Measurements from ENCODE around the gene NEGR1. TPM values are rescaled to one million over a fixed set of nuclear protein-coding genes. Genes with fewer than 3 reads are reported as not detected.

The NEGR1 gene
- total RNA-seq, 4 donors from 2014 or later: 1.6 to 4.7 (median 2.3) TPM

- no peak for TF ChIP-seq POLR2A (IDR thresholded peaks at IDR 0.05)
- TF ChIP-seq CTCF (IDR thresholded peaks at IDR 0.05): no peak
- Histone ChIP-seq H3K27me3 (no peaks in the 10 kb centered on the region), H3K36me3 (no peaks in the 10 kb centered on the region), H3K9me3 (no peaks in the 10 kb centered on the region), H3K27ac (no peak overlapping the region), H3K4me1 (no peaks in the 10 kb centered on the region), H3K4me3 (no peak overlapping the region)
- DNase-seq: no peak
Measured at GRCh38 chr1:72109916-72110315, 172.4 kb downstream of the NEGR1 start.

- no peak for DNase-seq
- Histone ChIP-seq H3K36me3 (no peaks in the 10 kb centered on the region), H3K27me3 (no peaks in the 10 kb centered on the region), H3K9me3 (no peaks in the 10 kb centered on the region), H3K4me1 (no peaks in the 10 kb centered on the region), H3K27ac (no peak overlapping the region), H3K4me3 (no peak overlapping the region)
- TF ChIP-seq POLR2A (IDR thresholded peaks at IDR 0.05): no peak
- no peak for TF ChIP-seq CTCF (IDR thresholded peaks at IDR 0.05)
Measured at GRCh38 chr1:72105201-72105600, 177.1 kb downstream of the NEGR1 start.

- Histone ChIP-seq H3K4me1 (no peaks in the 10 kb centered on the region), H3K36me3 (no peaks in the 10 kb centered on the region), H3K4me3 (no peak overlapping the region), H3K9me3 (no peaks in the 10 kb centered on the region), H3K27ac (no peak overlapping the region), H3K27me3 (no peaks in the 10 kb centered on the region)
- TF ChIP-seq CTCF (IDR thresholded peaks at IDR 0.05): no peak
- TF ChIP-seq POLR2A (IDR thresholded peaks at IDR 0.05): no peak
- DNase-seq: no peak
Measured at GRCh38 chr1:72101840-72102632, 180.3 kb downstream of the NEGR1 start.

- Histone ChIP-seq H3K27me3 (no peaks in the 10 kb centered on the region), H3K27ac (no peak overlapping the region), H3K9me3 (no peaks in the 10 kb centered on the region), H3K36me3 (no peaks in the 10 kb centered on the region), H3K4me1 (no peaks in the 10 kb centered on the region), H3K4me3 (no peak overlapping the region)
- DNase-seq: no peak
- no peak for TF ChIP-seq CTCF (IDR thresholded peaks at IDR 0.05)
- TF ChIP-seq POLR2A (IDR thresholded peaks at IDR 0.05): no peak
Measured at GRCh38 chr1:72100771-72101170, 181.6 kb downstream of the NEGR1 start.

- H3K9me3 ChIP-seq: no peaks in the 10 kb centered on the region
- DNase-seq: no peak
- no peak for TF ChIP-seq POLR2A (IDR thresholded peaks at IDR 0.05)
- TF ChIP-seq CTCF (IDR thresholded peaks at IDR 0.05): no peak
- H3K4me1 ChIP-seq: no peaks in the 10 kb centered on the region
- H3K27ac ChIP-seq: no peak overlapping the region
- H3K27me3 ChIP-seq: no peaks in the 10 kb centered on the region
- no peak overlapping the region for H3K4me3 ChIP-seq
- no peaks in the 10 kb centered on the region for H3K36me3 ChIP-seq
Measured at GRCh38 chr1:72097851-72098570, 184.3 kb downstream of the NEGR1 start.

All from Peyer's patch (tissue), 4 donors.